Trophoblast cell (in vitro differentiated cells and primary cell): ENCODE results near the gene CTXN1.

Experiments
- DNase-seq, 2 donors: peaks; one replicate each; pipeline ENCODE4 v3.0.0-alpha.2; 2016
- H2AFZ ChIP-seq: 2 replicates; pipeline ENCODE4 v1.6.1; 2013; ENCODE audit warnings: low read length, moderate library complexity, mild to moderate bottlenecking; ENCODE audit not compliant: insufficient read depth, poor library complexity
- H2AK5ac ChIP-seq: 2 replicates; pipeline ENCODE4 v1.6.1; 2013; ENCODE audit warnings: mild to moderate bottlenecking, low read length
- H2BK120ac ChIP-seq: 2 replicates; pipeline ENCODE4 v1.6.1; 2013; ENCODE audit warnings: low read length, mild to moderate bottlenecking, moderate library complexity; ENCODE audit not compliant: insufficient read depth, poor library complexity
- H2BK12ac ChIP-seq: 2 replicates; pipeline ENCODE4 v1.6.1; 2013; ENCODE audit warnings: mild to moderate bottlenecking, low read length, moderate library complexity
- H2BK5ac ChIP-seq: 2 replicates; pipeline ENCODE4 v1.6.1; 2013; ENCODE audit warnings: low read length, low read depth, moderate library complexity, mild to moderate bottlenecking; ENCODE audit not compliant: poor library complexity
- H3K14ac ChIP-seq: 2 replicates; pipeline ENCODE4 v1.6.1; 2013; ENCODE audit warnings: mild to moderate bottlenecking, low read length
- H3K18ac ChIP-seq: 2 replicates; pipeline ENCODE4 v1.6.1; 2013; ENCODE audit warnings: mild to moderate bottlenecking, low read length
- H3K23ac ChIP-seq: 2 replicates; pipeline ENCODE4 v1.6.1; 2013; ENCODE audit warnings: low read length
- H3K27ac ChIP-seq: 2 replicates; pipeline ENCODE4 v1.5.1; 2013; ENCODE audit warnings: low read depth, mild to moderate bottlenecking, inconsistent platforms, low read length, moderate library complexity
- H3K27me3 ChIP-seq: 2 replicates; pipeline ENCODE4 v1.6.1; 2013; ENCODE audit warnings: inconsistent platforms, mild to moderate bottlenecking, low read length, moderate library complexity; ENCODE audit not compliant: insufficient read depth
- H3K36me3 ChIP-seq, 2 experiments: 1 replicate in 1 of 2; 2 replicates in 1 of 2; pipeline ENCODE4 v1.6.1; 2013; ENCODE audit warnings: low read length in 2 of 2, mild to moderate bottlenecking in 2 of 2, moderate library complexity in 1 of 2; ENCODE audit not compliant: insufficient read depth in 2 of 2, control insufficient read depth in 1 of 2
- H3K4ac ChIP-seq: 2 replicates; pipeline ENCODE4 v1.6.1; 2013; ENCODE audit warnings: low read depth, mild to moderate bottlenecking, low read length, moderate library complexity
- H3K4me1 ChIP-seq, 2 experiments: 1 replicate in 1 of 2; 2 replicates in 1 of 2; pipeline ENCODE4 v1.6.1; 2013; ENCODE audit warnings: low read length in 2 of 2, mild to moderate bottlenecking in 2 of 2, moderate library complexity in 1 of 2; ENCODE audit not compliant: insufficient read depth in 2 of 2, control insufficient read depth in 1 of 2
- H3K4me2 ChIP-seq: 2 replicates; pipeline ENCODE4 v1.6.1; 2013; ENCODE audit warnings: inconsistent platforms, mild to moderate bottlenecking, low read length, moderate library complexity
- H3K4me3 ChIP-seq: 2 replicates; pipeline ENCODE4 v1.5.1; 2013; ENCODE audit warnings: mild to moderate bottlenecking, low read depth, low read length, inconsistent platforms
- H3K79me1 ChIP-seq: one replicate; pipeline ENCODE4 v1.6.1; 2013; ENCODE audit warnings: low read length
- H3K79me2 ChIP-seq: 2 replicates; pipeline ENCODE4 v1.6.1; 2013; ENCODE audit warnings: low read length, mild to moderate bottlenecking; ENCODE audit not compliant: control insufficient read depth, insufficient read depth, poor library complexity
- H3K9ac ChIP-seq: 2 replicates; pipeline ENCODE4 v1.6.1; 2013; ENCODE audit warnings: mild to moderate bottlenecking, low read length
- H3K9me3 ChIP-seq: 2 replicates; pipeline ENCODE4 v1.6.1; 2013; ENCODE audit warnings: low read depth, mild to moderate bottlenecking, control low read depth, inconsistent platforms, low read length; ENCODE audit not compliant: insufficient read depth
- H4K12ac ChIP-seq: 2 replicates; pipeline ENCODE4 v1.6.1; 2013; ENCODE audit warnings: low read depth, mild to moderate bottlenecking, low read length, moderate library complexity
- H4K8ac ChIP-seq: 2 replicates; pipeline ENCODE4 v1.6.1; 2013; ENCODE audit warnings: low read depth, mild to moderate bottlenecking, low read length, moderate library complexity
- H4K91ac ChIP-seq: one replicate; pipeline ENCODE4 v1.6.1; 2013; ENCODE audit warnings: low read depth, mild to moderate bottlenecking, low read length, moderate library complexity
- WGBS: extraction: QIAGEN DNeasy Blood & Tissue Kit; methylation state at CpG from one replicate; pipeline ENCODE4 v1.1.7; 2013; ENCODE audit warnings: missing lambda C conversion rate; ENCODE audit not compliant: insufficient read length, insufficient coverage; ENCODE audit errors: extremely low coverage; 5-methylcytosine and 5-hydroxymethylcytosine counted together

CTXN1 gene

DNA sequence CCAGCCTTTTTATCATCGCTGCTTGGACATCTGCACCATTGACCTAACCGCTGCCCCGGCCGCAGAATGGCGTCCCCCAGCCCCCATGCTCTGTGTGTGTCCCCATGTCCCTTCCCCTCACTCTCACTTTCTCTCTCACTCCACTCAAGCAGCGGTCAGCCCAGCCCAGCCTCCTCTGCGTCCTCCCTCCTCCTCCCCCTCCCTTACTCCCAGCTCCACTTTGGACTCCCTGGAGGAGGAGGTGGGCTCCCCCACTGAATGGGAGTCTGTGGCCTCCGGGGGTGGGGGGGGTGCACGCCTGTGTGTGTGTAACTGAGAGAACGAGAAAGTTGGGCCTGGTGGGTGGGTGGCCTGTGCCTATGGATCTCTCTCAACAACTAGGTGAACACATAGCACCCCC is 20.1 kb downstream of the CTXN1 start:
- Histone ChIP-seq H2BK5ac (no peak overlapping the region), H3K23ac (no peak overlapping the region), H3K4me2 (no peak overlapping the region), H3K27me3 (no peaks in the 10 kb centered on the region), H3K4me3 (no peak overlapping the region), H3K79me1 (peaks cover 16% of the 10 kb centered on the region), H3K18ac (no peak overlapping the region), H2AK5ac (no peak overlapping the region), H3K9ac (no peak overlapping the region), H2AFZ (no peak overlapping the region), H3K36me3 (peaks cover 25 to 26% of the 10 kb centered on the region in 2 experiments), H2BK12ac (no peak overlapping the region), H3K14ac (no peak overlapping the region), H2BK120ac (no peak overlapping the region), H4K8ac (no peak overlapping the region), H3K27ac (no peak overlapping the region), H3K9me3 (peaks cover 2% of the 10 kb centered on the region), H3K79me2 (peaks cover 17% of the 10 kb centered on the region), H3K4me1 (peaks cover 13 to 15% of the 10 kb centered on the region in 2 experiments), H4K12ac (no peak overlapping the region), H3K4ac (no peak overlapping the region), H4K91ac (no peak overlapping the region)
- WGBS: no CpG with 5 or more reads among the region's 10 CpGs
- DNase-seq: no peak

DNA sequence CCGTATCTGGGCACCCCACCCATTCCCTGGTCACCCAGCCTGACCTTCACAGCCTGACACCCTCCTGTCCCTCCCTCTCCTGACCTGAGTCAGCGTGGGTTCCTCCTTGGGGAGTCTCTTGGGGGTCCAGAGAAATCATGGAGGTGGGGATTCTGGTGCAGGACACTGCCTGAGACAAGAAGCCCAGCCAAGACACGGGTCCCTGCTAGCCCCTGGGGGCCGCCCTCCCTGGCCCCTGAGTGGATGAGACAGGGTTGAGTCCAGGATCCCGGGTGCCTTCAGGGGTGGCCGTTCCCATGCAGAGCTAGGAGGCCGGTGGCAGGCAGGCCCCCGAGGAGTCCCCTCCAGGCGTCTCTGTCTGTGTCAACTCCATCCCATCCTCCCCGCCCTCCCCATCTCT is 20.7 kb downstream of the CTXN1 start:
- WGBS: no CpG with 5 or more reads among the region's 10 CpGs
- Histone ChIP-seq H3K4me3 (no peak overlapping the region), H3K36me3 (peaks cover 19 to 20% of the 10 kb centered on the region in 2 experiments), H3K14ac (no peak overlapping the region), H2AFZ (no peak overlapping the region), H3K18ac (no peak overlapping the region), H2BK5ac (no peak overlapping the region), H3K79me1 (peaks cover 16% of the 10 kb centered on the region), H3K4me2 (no peak overlapping the region), H3K23ac (no peak overlapping the region), H4K12ac (no peak overlapping the region), H4K8ac (no peak overlapping the region), H2BK12ac (no peak overlapping the region), H3K79me2 (peaks cover 17% of the 10 kb centered on the region), H2BK120ac (no peak overlapping the region), H4K91ac (no peak overlapping the region), H2AK5ac (no peak overlapping the region), H3K27ac (no peak overlapping the region), H3K27me3 (no peaks in the 10 kb centered on the region), H3K4ac (peak overlapping the region; percentile 71), H3K4me1 (peaks cover 13 to 15% of the 10 kb centered on the region in 2 experiments), H3K9me3 (peaks cover 2% of the 10 kb centered on the region), H3K9ac (no peak overlapping the region)
- DNase-seq: no peak

- peak overlapping the region; percentile 87 for H4K91ac ChIP-seq
- peak overlapping the region; percentile 93 for H3K18ac ChIP-seq
- H3K14ac ChIP-seq: peak overlapping the region; percentile 85
- H2AK5ac ChIP-seq: peak overlapping the region; percentile 61
- peak in 1 of 2 donors; percentile 46 for DNase-seq
- H3K79me1 ChIP-seq: peaks cover 16% of the 10 kb centered on the region
- H3K36me3 ChIP-seq: peaks cover 11 to 13% of the 10 kb centered on the region in 2 experiments
- H2BK5ac ChIP-seq: peak overlapping the region; percentile 88
- peak overlapping the region; percentile 82 for H2AFZ ChIP-seq
- H3K4ac ChIP-seq: peak overlapping the region; percentile 71
- H2BK120ac ChIP-seq: peak overlapping the region; percentile 82
- H3K9me3 ChIP-seq: peaks cover 2% of the 10 kb centered on the region
- H4K12ac ChIP-seq: peak overlapping the region; percentile 91
- no CpG with 5 or more reads among the region's 68 CpGs for WGBS
- peak overlapping the region; percentile 86 for H3K27ac ChIP-seq
- H3K4me2 ChIP-seq: peak overlapping the region; percentile 91
- H4K8ac ChIP-seq: peak overlapping the region; percentile 97
- H3K79me2 ChIP-seq: peaks cover 17% of the 10 kb centered on the region
- H3K4me3 ChIP-seq: peak overlapping the region; percentile 91
- H3K27me3 ChIP-seq: no peaks in the 10 kb centered on the region
- H2BK12ac ChIP-seq: peak overlapping the region; percentile 3
- H3K9ac ChIP-seq: peak overlapping the region; percentile 87
- no peak overlapping the region for H3K23ac ChIP-seq
- peaks cover 13 to 15% of the 10 kb centered on the region in 2 experiments for H3K4me1 ChIP-seq
Measured at GRCh38 chr19:7904074-7905020, 21.6 kb downstream of the CTXN1 start.

DNA sequence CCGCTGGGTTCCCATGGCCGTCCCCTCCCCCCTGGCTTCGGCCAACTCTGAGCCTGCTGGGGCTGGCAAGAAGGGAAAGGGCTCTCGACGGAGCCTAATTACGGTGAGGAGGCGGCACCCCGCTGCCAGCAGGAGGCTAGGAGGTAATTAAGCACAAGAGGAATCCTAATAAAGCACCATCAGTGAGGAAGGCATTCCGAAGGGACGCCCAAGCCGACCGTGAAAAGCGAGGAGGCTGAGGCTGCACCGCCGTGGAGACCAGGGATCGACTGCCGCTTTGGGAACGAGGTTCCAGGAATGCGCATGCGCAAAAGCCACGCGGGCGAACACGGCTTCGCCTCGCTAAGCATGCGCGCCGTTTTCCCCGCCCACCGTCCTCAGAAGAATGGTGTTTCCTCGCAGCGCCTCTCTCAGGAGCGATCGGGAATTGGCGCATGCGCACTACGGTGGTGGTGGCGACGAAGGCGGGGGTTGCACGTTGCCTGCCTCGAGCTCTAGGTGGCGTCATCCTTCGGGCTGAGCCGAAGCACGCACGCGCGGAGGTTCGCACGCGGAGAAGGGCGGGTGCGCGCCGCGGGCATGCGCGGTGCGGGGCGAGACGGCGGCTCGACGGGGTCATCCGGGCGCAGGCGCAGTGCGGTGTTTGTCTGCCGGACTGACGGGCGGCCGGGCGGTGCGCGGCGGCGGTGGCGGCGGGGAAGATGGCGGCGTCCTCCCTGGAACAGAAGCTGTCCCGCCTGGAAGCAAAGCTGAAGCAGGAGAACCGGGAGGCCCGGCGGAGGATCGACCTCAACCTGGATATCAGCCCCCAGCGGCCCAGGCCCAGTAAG is 22.5 kb downstream of the CTXN1 start, which contains the start of gene MAP2K7:
Gene MAP2K7, plus strand, starts transcription at position 634 of the 830 bp plus-strand sequence. Its CDS starts 68 bp downstream, at position 702.
- Histone ChIP-seq H4K12ac (peak within 1 kb of the TSS; percentile 99), H4K8ac (peak within 1 kb of the TSS; percentile 99), H3K27me3 (no peaks in the 10 kb centered on the region), H3K18ac (peak within 1 kb of the TSS; percentile 97), H3K36me3 (peaks cover 7 to 8% of the 10 kb centered on the region in 2 experiments), H2BK5ac (peak within 1 kb of the TSS; percentile 88), H3K4me1 (peaks cover 13 to 15% of the 10 kb centered on the region in 2 experiments), H3K4me2 (peak within 1 kb of the TSS; percentile 97), H3K79me1 (peaks cover 16% of the 10 kb centered on the region), H3K23ac (no peak within 1 kb of the TSS), H4K91ac (peak within 1 kb of the TSS; percentile 97), H3K14ac (peak within 1 kb of the TSS; percentile 88), H3K4ac (peak within 1 kb of the TSS; percentile 95), H2BK120ac (peak within 1 kb of the TSS; percentile 86), H3K9me3 (peaks cover 2% of the 10 kb centered on the region), H3K4me3 (peak within 1 kb of the TSS; percentile 91), H2BK12ac (peak within 1 kb of the TSS; percentile 20), H3K27ac (peak within 1 kb of the TSS; percentile 86), H3K79me2 (peaks cover 17% of the 10 kb centered on the region), H2AFZ (peak within 1 kb of the TSS; percentile 91), H3K9ac (peak within 1 kb of the TSS; percentile 92), H2AK5ac (peak within 1 kb of the TSS; percentile 86)
- no CpG with 5 or more reads among the region's 89 CpGs for WGBS
- peak; percentile 100 for DNase-seq
